HG03045 (cell line): ENCODE measurements around the gene ZFAND3.
"Not testable (repeated sequence)": the region's sequence is repeated elsewhere in the genome, so short reads cannot be mapped to it uniquely, and the experiment has no call there.

Experiments used
- ATAC-seq: cut with Tn5 transposase; IDR thresholded peaks from one replicate; pipeline ENCODE4 v1.9.1; 2021; ENCODE audit warnings: mild to moderate bottlenecking, moderate library complexity; ENCODE audit not compliant: unreplicated experiment

ZFAND3 gene

GRCh38 chr6:37930288-37930971 is 110.9 kb downstream of the ZFAND3 start:
- no peak for ATAC-seq

- ATAC-seq, result no peak
These were observed 111.5 kb downstream of the ZFAND3 start for GRCh38 chr6:37931066-37931465.

GRCh38 chr6:37934276-37934675 is 114.7 kb downstream of the ZFAND3 start:
- no peak for ATAC-seq

- no peak for ATAC-seq
These were observed 116.6 kb downstream of the ZFAND3 start for GRCh38 chr6:37936150-37936549.

- ATAC-seq, result no peak
These were observed 117.4 kb downstream of the ZFAND3 start for GRCh38 chr6:37936906-37937305.

- no peak for ATAC-seq
These were observed 119.4 kb downstream of the ZFAND3 start for GRCh38 chr6:37938909-37939308.

GRCh38 chr6:37940074-37940847 is 120.7 kb downstream of the ZFAND3 start:
- ATAC-seq, result no peak

- no peak for ATAC-seq
These were observed 122.3 kb downstream of the ZFAND3 start for GRCh38 chr6:37941871-37942270.

GRCh38 chr6:37942606-37943376 is 123.3 kb downstream of the ZFAND3 start:
- no peak for ATAC-seq

GRCh38 chr6:37943436-37944058 is 124.0 kb downstream of the ZFAND3 start:
- ATAC-seq, result no peak

- no peak for ATAC-seq
These were observed 126.5 kb downstream of the ZFAND3 start for GRCh38 chr6:37946057-37946456.

- no peak for ATAC-seq
These were observed 127.9 kb downstream of the ZFAND3 start for GRCh38 chr6:37947468-37947867.

GRCh38 chr6:37948584-37948983 is 129.1 kb downstream of the ZFAND3 start:
- ATAC-seq, result not testable (repeated sequence)

- no peak for ATAC-seq
These were observed 132.5 kb downstream of the ZFAND3 start for GRCh38 chr6:37952027-37952426.

- ATAC-seq, result no peak
These were observed 135.3 kb downstream of the ZFAND3 start for GRCh38 chr6:37954791-37955190.

GRCh38 chr6:37956711-37957275 is 137.3 kb downstream of the ZFAND3 start:
- ATAC-seq, result no peak

- ATAC-seq, result no peak
These were observed 139.5 kb downstream of the ZFAND3 start for GRCh38 chr6:37959061-37959460.

GRCh38 chr6:37960139-37960935 is 140.8 kb downstream of the ZFAND3 start:
- no peak for ATAC-seq

- ATAC-seq, result not testable (repeated sequence)
These were observed 143.1 kb downstream of the ZFAND3 start for GRCh38 chr6:37962481-37963080.
